H1 (cell line): ENCODE measurements around the gene SRGAP3.

Experiments used
- ATF3 ChIP-seq: IDR thresholded peaks from 2 replicates; pipeline ENCODE4 v1.6.1; 2011; ENCODE audit warnings: low read depth, mild to moderate bottlenecking, low read length; ENCODE audit not compliant: insufficient read depth
- CTCF ChIP-seq, 3 experiments: IDR thresholded peaks; 1 replicate in 2 of 3; 2 replicates in 1 of 3; pipeline versions ENCODE4 v1.5.1 to v1.6.1; 2011; ENCODE audit warnings: low read length in 3 of 3, mild to moderate bottlenecking in 3 of 3, inconsistent platforms in 2 of 3, low read depth in 1 of 3, moderate library complexity in 1 of 3; ENCODE audit not compliant: insufficient read depth in 1 of 3; ENCODE audit errors: control extremely low read depth in 1 of 3
- EP300 ChIP-seq, 2 experiments: IDR thresholded peaks; 1 replicate in 1 of 2; 2 replicates in 1 of 2; pipeline ENCODE4 v1.6.1; 2011 to 2012; ENCODE audit warnings: low read depth in 2 of 2, low read length in 2 of 2, mild to moderate bottlenecking in 2 of 2, borderline replicate concordance in 1 of 2, inconsistent platforms in 1 of 2, moderate library complexity in 1 of 2
- HDAC6 ChIP-seq: IDR thresholded peaks from one replicate; pipeline ENCODE4 v1.7.1; 2012; ENCODE audit warnings: low read depth, mild to moderate bottlenecking, inconsistent platforms, low read length, moderate library complexity
- JUND ChIP-seq: IDR thresholded peaks from 2 replicates; pipeline ENCODE4 v1.6.1; 2011; ENCODE audit warnings: mild to moderate bottlenecking, improper control_type of control experiment, low read length
- KDM5A ChIP-seq: fragments of 200-600 bp; IDR thresholded peaks from 2 replicates; pipeline ENCODE4 v1.7.1; 2012; ENCODE audit warnings: mild to moderate bottlenecking, low read length, inconsistent platforms, mixed read lengths
- MAX ChIP-seq: IDR thresholded peaks from 2 replicates; pipeline ENCODE4 v1.6.1; 2012; ENCODE audit warnings: inconsistent platforms
- NRF1 ChIP-seq: IDR thresholded peaks from 2 replicates; pipeline ENCODE4 v1.6.1; 2011; ENCODE audit warnings: mild to moderate bottlenecking, low read depth, low read length, improper control_type of control experiment
- POLR2A ChIP-seq, 2 experiments: IDR thresholded peaks; 1 replicate in 1 of 2; 2 replicates in 1 of 2; pipeline ENCODE4 v1.6.1; 2011; ENCODE audit warnings: low read depth in 2 of 2, low read length in 2 of 2, mild to moderate bottlenecking in 2 of 2; ENCODE audit errors: control extremely low read depth in 1 of 2
- POLR2AphosphoS5 ChIP-seq: IDR thresholded peaks from 2 replicates; pipeline ENCODE4 v1.6.1; 2011; ENCODE audit warnings: low read depth, low read length
- SP1 ChIP-seq: IDR thresholded peaks from 2 replicates; pipeline ENCODE4 v1.6.1; 2011; ENCODE audit warnings: low read depth, low read length
- SRF ChIP-seq: IDR thresholded peaks from 2 replicates; pipeline ENCODE4 v1.6.1; 2011; ENCODE audit warnings: mild to moderate bottlenecking, low read depth, low read length, moderate library complexity
- SUZ12 ChIP-seq: fragments of 200-600 bp; sonication (generic); IDR thresholded peaks from 2 replicates; pipeline ENCODE4 v1.6.1; 2012; ENCODE audit warnings: mild to moderate bottlenecking, inconsistent platforms, low read length, moderate library complexity, mixed read lengths
- TF ChIP-seq, protein P1 (sequence below): IDR thresholded peaks from 2 replicates; pipeline ENCODE4 v1.6.1; 2011; ENCODE audit warnings: low read length, improper control_type of control experiment

DNA sequence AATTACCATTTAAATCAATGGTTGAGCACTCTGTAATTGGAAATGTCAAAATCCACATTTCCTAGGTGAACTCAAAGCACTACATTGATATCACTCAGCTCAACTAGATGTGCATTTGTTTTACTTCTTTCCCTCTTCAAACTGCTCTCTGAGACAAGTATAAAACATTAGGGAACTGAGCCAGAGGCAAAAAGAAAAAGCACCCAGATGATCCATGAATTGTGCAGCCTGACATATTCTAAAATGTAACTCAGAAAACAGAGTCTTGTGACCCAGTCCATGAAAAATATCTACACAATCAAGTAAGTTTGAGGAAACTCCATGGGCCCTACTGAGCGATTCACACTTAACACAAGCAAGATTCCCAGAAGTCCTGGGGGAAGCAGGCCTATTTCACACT is 9.8 kb downstream of the SRGAP3 start:
- no peak for TF ChIP-seq NRF1
- TF ChIP-seq POLR2A (IDR thresholded peaks at IDR 0.05; ENCODE audit: control extremely low read depth in 1 of 2, low read depth in 2 of 2, low read length in 2 of 2): no peak
- no peak for TF ChIP-seq CTCF (IDR thresholded peaks at IDR 0.05; ENCODE audit: control extremely low read depth in 1 of 3, insufficient read depth in 1 of 3, low read depth in 1 of 3, low read length in 3 of 3)
- no peak for TF ChIP-seq EP300 (IDR thresholded peaks at IDR 0.05; ENCODE audit: borderline replicate concordance in 1 of 2, low read depth in 2 of 2, low read length in 2 of 2)
- TF ChIP-seq SP1: no peak
- TF ChIP-seq HDAC6: no peak
- TF ChIP-seq, protein P1, sequence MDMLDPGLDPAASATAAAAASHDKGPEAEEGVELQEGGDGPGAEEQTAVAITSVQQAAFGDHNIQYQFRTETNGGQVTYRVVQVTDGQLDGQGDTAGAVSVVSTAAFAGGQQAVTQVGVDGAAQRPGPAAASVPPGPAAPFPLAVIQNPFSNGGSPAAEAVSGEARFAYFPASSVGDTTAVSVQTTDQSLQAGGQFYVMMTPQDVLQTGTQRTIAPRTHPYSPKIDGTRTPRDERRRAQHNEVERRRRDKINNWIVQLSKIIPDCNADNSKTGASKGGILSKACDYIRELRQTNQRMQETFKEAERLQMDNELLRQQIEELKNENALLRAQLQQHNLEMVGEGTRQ: no peak
- no peak for TF ChIP-seq SRF
- TF ChIP-seq JUND: no peak
- no peak for TF ChIP-seq KDM5A
- TF ChIP-seq SUZ12: no peak
- TF ChIP-seq ATF3: no peak
- no peak for TF ChIP-seq MAX
- TF ChIP-seq POLR2AphosphoS5: no peak
